Spleen (tissue), 11 donors: ENCODE measurements around the gene OR4D6. TPM values are rescaled to one million over a fixed set of nuclear protein-coding genes. Genes with fewer than 3 reads are reported as not detected.

ENCODE experiments used
- DNase-seq: peaks from one replicate; pipeline ENCODE4 v3.0.0-alpha.2; 2020
- H3K27ac ChIP-seq, 8 donors: fragments of 200-600 bp; sonication (generic) in 7 of 8; 1 replicate in 4 of 8; 2 replicates in 4 of 8; pipeline versions ENCODE4 v1.5.0 to v1.8.0; 2016 to 2021; ENCODE audit warnings: inconsistent platforms in 4 of 8, mild to moderate bottlenecking in 4 of 8, moderate library complexity in 1 of 8
- H3K27me3 ChIP-seq, 7 donors: fragments of 200-600 bp; sonication (generic) in 6 of 7; replicated peaks in 1 of 7; 1 replicate in 4 of 7; 2 replicates in 3 of 7; pipeline versions ENCODE4 v1.5.0 to v1.8.0; 2016 to 2021; ENCODE audit warnings: inconsistent platforms in 3 of 7, mild to moderate bottlenecking in 1 of 7
- H3K36me3 ChIP-seq, 6 donors: fragments of 200-600 bp; sonication (generic) in 5 of 6; 1 replicate in 4 of 6; 2 replicates in 2 of 6; pipeline versions ENCODE4 v1.5.0 to v1.8.0; 2016 to 2021; ENCODE audit warnings: inconsistent platforms in 2 of 6
- H3K4me1 ChIP-seq, 6 donors: fragments of 200-600 bp; sonication (generic) in 5 of 6; 1 replicate in 3 of 6; 2 replicates in 3 of 6; pipeline versions ENCODE4 v1.5.0 to v1.8.0; 2016 to 2021; ENCODE audit warnings: inconsistent platforms in 3 of 6
- H3K4me3 ChIP-seq, 8 donors: fragments of 200-600 bp; sonication (generic) in 7 of 8; 1 replicate in 4 of 8; 2 replicates in 4 of 8; pipeline versions ENCODE4 v1.5.0 to v1.8.0; 2016 to 2021; ENCODE audit warnings: inconsistent platforms in 4 of 8, mild to moderate bottlenecking in 4 of 8, moderate library complexity in 2 of 8
- H3K9me3 ChIP-seq, 8 donors: fragments of 200-600 bp; sonication (generic) in 7 of 8; 1 replicate in 4 of 8; 2 replicates in 4 of 8; pipeline versions ENCODE4 v1.5.0 to v1.8.0; 2016 to 2021; ENCODE audit warnings: inconsistent platforms in 4 of 8
- POLR2A ChIP-seq, 3 donors: fragments of 450-650 bp; IDR thresholded peaks; one replicate each; pipeline ENCODE4 v1.5.1; 2017; ENCODE audit warnings: antibody characterized with exemption in 3 of 3, mild to moderate bottlenecking in 1 of 3
- POLR2AphosphoS5 ChIP-seq, 3 donors: sonication (generic); formaldehyde crosslinking; IDR thresholded peaks; one replicate each; pipeline ENCODE4 v1.5.1; 2017; ENCODE audit warnings: antibody characterized with exemption in 3 of 3
- WGBS, 5 donors: extraction: QIAGEN DNeasy Blood & Tissue Kit in 3 of 5; methylation state at CpG; one replicate each; pipeline versions ENCODE4 v1.1.5 to v1.1.7; 2013 to 2018; 5-methylcytosine and 5-hydroxymethylcytosine counted together
- intact Hi-C: fragments of 100-400 bp; cut with DNase I; formaldehyde crosslinking; loops from one replicate; pipeline ENCODE4 v1.15.0; 2023; ENCODE audit warnings: low total_unique reads
- polyA plus RNA-seq, 3 donors: library from polyadenylated mRNA; stranded (reverse); fragments of 200-250 nt; gene quantifications; one replicate each; pipeline ENCODE4 v1.2.1, GENCODE V29; 2013
- total RNA-seq, 7 donors: library from RNA; depleted of rRNA in 3 of 7; stranded (reverse); fragments of >200 nt in 3 of 7; fragmentation: NEBNext Ultra II Directional in 4 of 7; extraction: Animal tissue kit (Norgen Biotek cat#: 25700) in 4 of 7; gene quantifications; one replicate each; pipeline versions ENCODE4 v1.1.0 to v1.2.1, GENCODE V29; 2016 to 2021
- TF ChIP-seq, protein P1 (sequence below), 11 experiments: fragments of 200-600 bp in 7 of 11; fragments of 450-650 bp in 4 of 11; sonication (generic) in 4 of 11; IDR thresholded peaks in 8 of 11; conservative IDR thresholded peaks in 3 of 11; 1 replicate in 7 of 11; 2 replicates in 4 of 11; pipeline versions ENCODE4 v1.4.0 to v1.8.0; 2016 to 2021; ENCODE audit warnings: antibody characterized with exemption in 11 of 11, inconsistent platforms in 4 of 11, mild to moderate bottlenecking in 1 of 11
- donor health status: healthy with polysubstance abuse.
- donor health status: DM: no; HTN: no; CAD: no; lungs with moderate emphysema.
- donor health status: DM: no; HTN: no; CAD: no.
- donor health status: Bipolar disorder and iron deficiency.
- donor health status: healthy.
- donor health status: DM: no; HTN: no; CAD: no.
- donor health status: DM: yes; HTN: yes; CAD: no.

The OR4D6 gene
- total and polyA plus RNA-seq, 10 donors: not detected

DNA sequence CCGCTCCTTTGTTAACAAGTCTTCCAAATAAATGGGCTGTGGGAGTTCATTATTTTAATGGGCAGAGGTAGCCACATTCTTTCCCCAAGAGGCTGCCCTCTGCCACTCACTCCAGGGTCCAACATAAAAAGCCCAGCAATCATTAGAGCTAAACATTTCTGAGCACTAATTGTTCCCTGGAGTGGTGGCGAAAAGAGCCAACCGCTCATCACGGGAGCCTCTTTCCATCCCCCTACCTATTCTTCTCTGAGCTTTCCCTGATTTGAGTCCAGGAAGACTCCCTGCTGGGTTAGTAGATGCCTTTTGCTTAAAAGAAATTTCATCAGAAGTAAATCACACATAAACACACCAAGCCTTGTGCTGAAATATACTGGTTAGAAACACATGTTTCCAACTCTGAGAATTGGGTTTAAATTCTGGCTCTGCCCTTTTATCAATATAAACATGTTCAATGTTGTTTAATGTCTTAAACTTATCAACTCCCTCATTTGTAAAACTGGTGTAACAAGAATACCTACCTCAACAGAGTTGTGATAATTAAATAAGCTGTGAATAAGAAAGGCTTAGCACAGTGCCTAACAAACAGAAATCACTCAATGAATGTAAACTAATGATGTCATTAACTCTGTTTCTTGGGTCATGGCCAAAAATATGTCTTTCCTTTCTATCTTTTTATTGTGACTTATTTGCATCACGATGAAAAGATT lies 30.2 kb upstream of the OR4D6 start, which contains the start of gene OR5A2:
Gene OR5A2 (minus strand): TSS at position 53 of the 707 bp plus-strand sequence. CDS start 3,460 bp downstream, outside the sequence.
- H3K27me3 ChIP-seq: peaks cover 0 to 2% (median 0%) of the 10 kb centered on the region in 7 donors
- no peak for DNase-seq
- no peaks in the 10 kb centered on the region for H3K36me3 ChIP-seq
- WGBS, 5 donors: 75 to 86% (median 82%) methylated on average over 5 of the region's 5 CpGs
- no peak within 1 kb of the TSS for H3K27ac ChIP-seq
- intact Hi-C loops: loop anchor here (10.0 kb wide), 1 partner anchor 142 kb away; no protein-coding TSS in a partner anchor
- H3K4me1 ChIP-seq: no peaks in the 10 kb centered on the region
- no peaks in the 10 kb centered on the region for H3K9me3 ChIP-seq
- H3K4me3 ChIP-seq: no peak within 1 kb of the TSS
- TF ChIP-seq POLR2A (IDR thresholded peaks at IDR 0.05) (no peak), POLR2AphosphoS5 (IDR thresholded peaks at IDR 0.05) (no peak)
- TF ChIP-seq, protein P1, sequence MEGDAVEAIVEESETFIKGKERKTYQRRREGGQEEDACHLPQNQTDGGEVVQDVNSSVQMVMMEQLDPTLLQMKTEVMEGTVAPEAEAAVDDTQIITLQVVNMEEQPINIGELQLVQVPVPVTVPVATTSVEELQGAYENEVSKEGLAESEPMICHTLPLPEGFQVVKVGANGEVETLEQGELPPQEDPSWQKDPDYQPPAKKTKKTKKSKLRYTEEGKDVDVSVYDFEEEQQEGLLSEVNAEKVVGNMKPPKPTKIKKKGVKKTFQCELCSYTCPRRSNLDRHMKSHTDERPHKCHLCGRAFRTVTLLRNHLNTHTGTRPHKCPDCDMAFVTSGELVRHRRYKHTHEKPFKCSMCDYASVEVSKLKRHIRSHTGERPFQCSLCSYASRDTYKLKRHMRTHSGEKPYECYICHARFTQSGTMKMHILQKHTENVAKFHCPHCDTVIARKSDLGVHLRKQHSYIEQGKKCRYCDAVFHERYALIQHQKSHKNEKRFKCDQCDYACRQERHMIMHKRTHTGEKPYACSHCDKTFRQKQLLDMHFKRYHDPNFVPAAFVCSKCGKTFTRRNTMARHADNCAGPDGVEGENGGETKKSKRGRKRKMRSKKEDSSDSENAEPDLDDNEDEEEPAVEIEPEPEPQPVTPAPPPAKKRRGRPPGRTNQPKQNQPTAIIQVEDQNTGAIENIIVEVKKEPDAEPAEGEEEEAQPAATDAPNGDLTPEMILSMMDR (IDR thresholded peaks at IDR 0.05 in 8 of 11, conservative IDR thresholded peaks at IDR 0.05 in 3 of 11): no peak

DNA sequence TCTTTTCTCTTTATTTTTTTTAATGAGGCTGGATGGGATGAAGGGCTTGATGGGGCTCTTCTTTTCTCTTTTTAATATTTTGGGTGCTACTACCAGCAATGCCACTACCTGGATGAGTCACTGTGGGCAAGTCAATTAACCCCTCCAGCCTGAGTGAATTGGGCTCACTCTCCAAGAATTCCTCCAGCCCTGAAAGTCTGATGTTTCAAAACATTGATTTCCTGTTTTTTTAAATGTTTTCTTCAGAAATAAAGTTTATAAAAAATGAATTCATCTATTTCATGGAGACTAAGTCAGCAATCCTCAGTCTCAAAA lies 29.7 kb upstream of the OR4D6 start:
- Histone ChIP-seq H3K4me3 (no peak overlapping the region), H3K9me3 (no peaks in the 10 kb centered on the region), H3K4me1 (no peaks in the 10 kb centered on the region), H3K36me3 (no peaks in the 10 kb centered on the region), H3K27ac (no peak overlapping the region), H3K27me3 (peaks cover 0 to 5% (median 0%) of the 10 kb centered on the region in 7 donors)
- TF ChIP-seq, protein P1 (IDR thresholded peaks at IDR 0.05 in 8 of 11, conservative IDR thresholded peaks at IDR 0.05 in 3 of 11): no peak
- TF ChIP-seq POLR2AphosphoS5 (IDR thresholded peaks at IDR 0.05) (no peak), POLR2A (IDR thresholded peaks at IDR 0.05) (no peak)
- DNase-seq: no peak
- intact Hi-C loops: loop anchor here (10.0 kb wide), 1 partner anchor 142 kb away; no protein-coding TSS in a partner anchor

DNA sequence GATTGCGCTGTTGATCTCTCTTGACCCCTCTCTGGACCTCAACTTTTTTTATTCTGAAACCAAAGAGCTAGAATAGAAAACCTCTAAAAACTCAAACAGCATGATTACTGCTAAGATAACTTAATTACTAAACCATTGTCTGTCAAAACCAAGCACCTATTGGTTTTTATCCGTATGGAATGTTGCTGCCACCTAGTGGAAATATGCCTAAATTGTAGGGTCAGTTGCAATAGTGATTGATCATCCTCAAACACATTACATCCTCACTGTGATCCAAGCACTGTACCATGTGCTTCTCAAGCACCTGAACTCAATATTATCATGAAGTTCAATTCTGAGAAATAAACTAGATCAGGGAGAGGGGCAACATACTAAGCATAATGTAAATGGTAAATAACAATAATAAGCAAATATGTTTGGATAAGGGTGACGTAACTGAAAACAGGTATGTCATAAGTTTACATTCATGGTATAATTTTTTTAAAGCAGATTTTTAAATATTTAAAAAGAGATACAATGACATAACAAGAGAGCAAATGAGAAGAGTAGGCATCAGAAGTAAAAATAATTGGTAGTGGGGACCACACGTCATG lies 26.7 kb upstream of the OR4D6 start:
- TF ChIP-seq POLR2AphosphoS5 (IDR thresholded peaks at IDR 0.05): no peak
- TF ChIP-seq POLR2A (IDR thresholded peaks at IDR 0.05): no peak
- TF ChIP-seq, protein P1 (IDR thresholded peaks at IDR 0.05 in 8 of 11, conservative IDR thresholded peaks at IDR 0.05 in 3 of 11): peak; percentile 63 to 86 (median 79)
- Histone ChIP-seq H3K27me3 (peaks cover 0 to 5% (median 0%) of the 10 kb centered on the region in 7 donors), H3K27ac (no peak overlapping the region), H3K36me3 (no peaks in the 10 kb centered on the region), H3K4me1 (no peaks in the 10 kb centered on the region), H3K9me3 (no peaks in the 10 kb centered on the region), H3K4me3 (no peak overlapping the region)
- no peak for DNase-seq
- WGBS, 5 donors: 68 to 70% (median 69%) methylated on average over 4 of the region's 4 CpGs
- intact Hi-C loops: loop anchor here (5.0 to 10.0 kb wide), 2 partner anchors 145 to 258 kb away; partner anchors contain the start of gene DTX4

DNA sequence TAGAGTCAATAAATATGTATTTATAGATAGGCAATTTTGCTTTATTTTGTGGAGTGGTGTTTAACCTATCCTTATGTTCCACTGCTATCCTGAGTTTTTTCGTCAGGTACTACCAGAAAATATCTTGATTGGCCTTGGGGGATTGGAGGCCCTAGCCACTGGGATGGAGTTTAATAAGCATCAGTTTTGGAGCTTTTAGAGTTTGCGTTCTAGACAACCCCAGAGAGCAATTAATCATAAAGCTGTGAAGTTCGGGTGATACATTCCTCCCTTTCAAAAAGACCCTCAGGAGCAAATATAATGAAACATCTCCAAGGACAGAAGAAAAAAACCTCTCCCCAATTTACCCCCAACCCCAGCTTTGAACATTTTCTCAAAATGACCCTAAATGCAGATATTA lies 20.6 kb upstream of the OR4D6 start, which contains the start of gene OR5A1:
Gene OR5A1 (plus strand): TSS at position 301 of the 400 bp plus-strand sequence. CDS start 6,700 bp downstream, outside the sequence.
- no peak within 1 kb of the TSS for H3K4me3 ChIP-seq
- H3K9me3 ChIP-seq: no peaks in the 10 kb centered on the region
- no peak for DNase-seq
- peaks cover 0 to 5% (median 0%) of the 10 kb centered on the region in 7 donors for H3K27me3 ChIP-seq
- no peaks in the 10 kb centered on the region for H3K4me1 ChIP-seq
- intact Hi-C loops: no loop called here
- WGBS, 5 donors: 74 to 84% (median 79%) methylated on average over 3 of the region's 3 CpGs
- no peak for TF ChIP-seq POLR2A (IDR thresholded peaks at IDR 0.05)
- TF ChIP-seq POLR2AphosphoS5 (IDR thresholded peaks at IDR 0.05): no peak
- TF ChIP-seq, protein P1 (IDR thresholded peaks at IDR 0.05 in 8 of 11, conservative IDR thresholded peaks at IDR 0.05 in 3 of 11): no peak
- H3K36me3 ChIP-seq: no peaks in the 10 kb centered on the region
- no peak within 1 kb of the TSS for H3K27ac ChIP-seq
